T-helper 2 cell treated with Interferon-gamma antibody and Interleukin-4, amounts not matched to agents 100 ng/mL and 5 ng/mL, for 36 hours (primary cell): ENCODE results near the gene TMEM86B. TPM values are rescaled to one million over a fixed set of nuclear protein-coding genes. Genes with fewer than 3 reads are reported as not detected.

Experiments
- intact Hi-C: fragments of 100-400 bp; cut with micrococcal nuclease; formaldehyde crosslinking; loops from one replicate; pipeline ENCODE4 v1.15.1; 2023
- total RNA-seq: library from RNA; stranded (reverse); gene quantifications from 2 replicates; pipeline ENCODE4 v1.2.3, GENCODE V29; 2022

TMEM86B gene
- total RNA-seq, 1 donor from 2014 or later, result 9.6 TPM

DNA sequence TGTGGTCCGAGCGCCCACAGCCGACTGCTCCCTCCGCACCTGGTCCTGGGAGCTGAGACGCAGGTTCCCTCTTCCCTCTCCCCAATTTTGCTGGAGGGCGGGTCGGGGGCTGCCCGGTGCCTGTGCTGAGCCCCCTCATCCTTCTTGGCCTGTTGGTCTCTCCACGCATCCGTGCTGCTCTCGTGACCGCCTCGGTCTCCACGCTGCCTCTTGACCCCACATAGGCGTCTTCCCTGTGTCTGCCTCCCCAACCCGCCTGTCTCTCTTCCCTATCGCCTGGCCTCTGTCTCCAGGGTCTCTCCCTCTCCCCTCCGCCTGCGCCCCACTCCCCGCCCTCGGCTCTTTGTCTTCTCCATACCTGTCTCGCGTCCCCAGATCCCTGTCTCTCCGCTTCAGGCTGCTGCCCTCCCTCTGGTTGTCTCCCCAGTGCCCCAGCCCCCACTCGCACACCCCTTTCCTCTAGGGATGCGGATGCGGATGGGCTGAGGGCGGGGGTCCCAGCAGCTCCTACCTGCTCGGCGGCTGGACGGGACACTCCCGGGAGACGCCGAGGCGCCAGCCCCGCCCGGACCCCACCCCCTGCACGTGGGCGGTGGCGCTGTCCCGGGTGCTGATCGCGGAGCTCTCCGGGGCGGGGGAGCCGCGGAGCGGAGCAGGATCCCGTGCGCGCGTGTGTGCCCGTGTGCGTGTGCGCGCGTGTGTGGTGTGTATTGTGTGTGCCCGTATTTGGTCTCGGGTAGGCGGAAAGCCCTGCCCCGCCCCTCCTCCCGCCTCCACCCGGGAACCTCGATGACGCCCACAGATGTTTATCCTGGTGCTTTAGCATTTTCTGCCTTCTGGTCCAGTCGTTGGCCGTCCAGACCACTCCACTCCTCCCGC is 48.7 kb downstream of the TMEM86B start, which contains the start of gene SYT5:
SYT5 (minus strand) TSS at position 684 of the 879 bp plus-strand sequence. CDS start 1,248 bp downstream, outside the sequence.
- intact Hi-C loops, result loop anchor here (1.0 to 5.0 kb wide), 2 partner anchors 77 to 228 kb away; partner anchors contain the start of gene PPP6R1

- intact Hi-C loops, result loop anchor here (5.0 kb wide), 1 partner anchor 78 kb away; the partner anchor contains the start of gene PPP6R1
Observed at GRCh38 chr19:55178781-55179599, 49.6 kb downstream of the TMEM86B start.

Other genes with a start within 250 kb of the TMEM86B start
- gene GP6, start 190.5 kb downstream of the TMEM86B start, total RNA-seq, result 0.36 and 0.43 TPM in 2 replicates
- 16.5 and 18.4 TPM in 2 replicates for gene RDH13, start 165.6 kb downstream of the TMEM86B start, total RNA-seq
- 4.0 and 4.8 TPM in 2 replicates for gene EPS8L1, start 152.9 kb downstream of the TMEM86B start, total RNA-seq
- gene PPP1R12C, start 111.1 kb downstream of the TMEM86B start, total RNA-seq, result 132 and 136 TPM in 2 replicates
- 0.34 and 0.48 TPM in 2 replicates for gene TNNT1, start 79.6 kb downstream of the TMEM86B start, total RNA-seq
- not detected in 2 replicates for gene TNNI3, start 71.0 kb downstream of the TMEM86B start, total RNA-seq
- 0.18 TPM in 1 of 2 replicates, not detected in the other for gene DNAAF3, start 62.1 kb downstream of the TMEM86B start, total RNA-seq
- gene SYT5, start 48.5 kb downstream of the TMEM86B start, total RNA-seq, result not detected in 2 replicates
- gene PTPRH, start 19.3 kb downstream of the TMEM86B start, total RNA-seq, result not detected in 2 replicates
- 218 and 224 TPM in 2 replicates for gene PPP6R1, start 30.3 kb upstream of the TMEM86B start, total RNA-seq
- 35.6 and 35.7 TPM in 2 replicates for gene HSPBP1, start 51.3 kb upstream of the TMEM86B start, total RNA-seq
- gene BRSK1, start 55.2 kb upstream of the TMEM86B start, total RNA-seq, result 4.9 and 5.3 TPM in 2 replicates
- gene TMEM150B, start 96.6 kb upstream of the TMEM86B start, total RNA-seq, result 0.39 and 0.89 TPM in 2 replicates
- gene KMT5C, start 111.1 kb upstream of the TMEM86B start, total RNA-seq, result 17.5 and 18.9 TPM in 2 replicates
- gene COX6B2, start 126.0 kb upstream of the TMEM86B start, total RNA-seq, result 0.45 and 0.64 TPM in 2 replicates
- gene GARIN5B, start 134.5 kb upstream of the TMEM86B start, total RNA-seq, result not detected in 2 replicates
- 0.55 and 0.61 TPM in 2 replicates for gene IL11, start 141.7 kb upstream of the TMEM86B start, total RNA-seq
- gene TMEM190, start 148.1 kb upstream of the TMEM86B start, total RNA-seq, result not detected in 2 replicates
- 10.3 and 11.7 TPM in 2 replicates for gene TMEM238, start 155.5 kb upstream of the TMEM86B start, total RNA-seq
- 2,481 and 2,547 TPM in 2 replicates for gene RPL28, start 157.2 kb upstream of the TMEM86B start, total RNA-seq
- 213 and 217 TPM in 2 replicates for gene UBE2S, start 179.0 kb upstream of the TMEM86B start, total RNA-seq
- not detected in 2 replicates for gene SHISA7, start 214.5 kb upstream of the TMEM86B start, total RNA-seq
- gene ISOC2, start 232.9 kb upstream of the TMEM86B start, total RNA-seq, result 23.2 and 25.3 TPM in 2 replicates
- gene C19orf85, start 236.0 kb upstream of the TMEM86B start, total RNA-seq, result not detected in 2 replicates
- gene ZNF628, start 247.9 kb upstream of the TMEM86B start, total RNA-seq, result 6.6 and 10.3 TPM in 2 replicates